Progenitor cell of endocrine pancreas (in vitro differentiated cells): ENCODE measurements around the gene RBM25. TPM values are rescaled to one million over a fixed set of nuclear protein-coding genes. Genes with fewer than 3 reads are reported as not detected.

Experiments
- DNase-seq: peaks from one replicate; pipeline ENCODE4 v3.0.0; 2021; ENCODE audit warnings: low spot score; ENCODE audit not compliant: unreplicated experiment
- H3K27ac Mint-ChIP-seq: 2 replicates; pipeline ENCODE4 v1.8.0; 2021; ENCODE audit warnings: mild to moderate bottlenecking, moderate library complexity, mixed read lengths
- H3K27me3 Mint-ChIP-seq: 2 replicates; pipeline ENCODE4 v1.8.0; 2021; ENCODE audit warnings: mixed read lengths
- H3K36me3 Mint-ChIP-seq: 2 replicates; pipeline ENCODE4 v1.8.0; 2022; ENCODE audit warnings: mixed read lengths; ENCODE audit not compliant: insufficient read depth
- H3K4me1 Mint-ChIP-seq: 2 replicates; pipeline ENCODE4 v1.8.0; 2021; ENCODE audit warnings: low read depth, mixed read lengths
- H3K4me3 Mint-ChIP-seq: 2 replicates; pipeline ENCODE4 v1.8.0; 2021; ENCODE audit warnings: low read depth, mild to moderate bottlenecking, moderate library complexity, mixed read lengths
- H3K9me3 Mint-ChIP-seq: 2 replicates; pipeline ENCODE4 v1.8.0; 2021; ENCODE audit warnings: low read depth, mixed read lengths
- total RNA-seq: library from RNA; stranded (reverse); gene quantifications from 2 replicates; pipeline ENCODE4 v1.2.1, GENCODE V29; 2021
- TF ChIP-seq, protein P1 (sequence below): fragments of 200-600 bp; sonication (generic); IDR thresholded peaks from one replicate; pipeline ENCODE4 v1.5.0; 2021; ENCODE audit warnings: antibody characterized with exemption, mild to moderate bottlenecking; ENCODE audit not compliant: unreplicated experiment

The RBM25 gene
- total RNA-seq, 1 donor from 2014 or later: 133 TPM

DNA sequence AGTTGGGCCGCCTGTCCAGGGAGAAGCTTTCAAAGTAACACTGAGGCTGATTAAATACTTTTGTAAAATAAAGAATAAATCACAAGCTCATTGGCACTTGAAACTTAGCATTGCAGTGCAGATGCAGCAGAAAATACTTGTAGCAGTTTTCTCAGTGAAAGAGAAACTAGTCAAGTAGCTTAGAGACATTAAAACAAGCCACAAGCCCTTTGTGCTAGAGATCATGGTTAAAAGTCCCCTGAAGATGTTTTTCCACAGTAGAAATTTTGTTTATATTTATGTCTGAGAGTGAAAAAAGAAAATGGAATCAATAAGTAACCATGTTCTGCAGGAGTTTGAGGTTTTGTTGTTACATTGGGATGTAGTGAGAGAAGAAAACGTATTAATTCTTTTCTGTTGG is 83.9 kb downstream of the RBM25 start:
- H3K4me3 Mint-ChIP-seq: no peak overlapping the region
- TF ChIP-seq, protein P1, sequence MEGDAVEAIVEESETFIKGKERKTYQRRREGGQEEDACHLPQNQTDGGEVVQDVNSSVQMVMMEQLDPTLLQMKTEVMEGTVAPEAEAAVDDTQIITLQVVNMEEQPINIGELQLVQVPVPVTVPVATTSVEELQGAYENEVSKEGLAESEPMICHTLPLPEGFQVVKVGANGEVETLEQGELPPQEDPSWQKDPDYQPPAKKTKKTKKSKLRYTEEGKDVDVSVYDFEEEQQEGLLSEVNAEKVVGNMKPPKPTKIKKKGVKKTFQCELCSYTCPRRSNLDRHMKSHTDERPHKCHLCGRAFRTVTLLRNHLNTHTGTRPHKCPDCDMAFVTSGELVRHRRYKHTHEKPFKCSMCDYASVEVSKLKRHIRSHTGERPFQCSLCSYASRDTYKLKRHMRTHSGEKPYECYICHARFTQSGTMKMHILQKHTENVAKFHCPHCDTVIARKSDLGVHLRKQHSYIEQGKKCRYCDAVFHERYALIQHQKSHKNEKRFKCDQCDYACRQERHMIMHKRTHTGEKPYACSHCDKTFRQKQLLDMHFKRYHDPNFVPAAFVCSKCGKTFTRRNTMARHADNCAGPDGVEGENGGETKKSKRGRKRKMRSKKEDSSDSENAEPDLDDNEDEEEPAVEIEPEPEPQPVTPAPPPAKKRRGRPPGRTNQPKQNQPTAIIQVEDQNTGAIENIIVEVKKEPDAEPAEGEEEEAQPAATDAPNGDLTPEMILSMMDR: no peak
- no peaks in the 10 kb centered on the region for H3K27me3 Mint-ChIP-seq
- peaks cover 22% of the 10 kb centered on the region for H3K4me1 Mint-ChIP-seq
- H3K36me3 Mint-ChIP-seq: peaks cover 5% of the 10 kb centered on the region
- DNase-seq: no peak
- H3K9me3 Mint-ChIP-seq: no peaks in the 10 kb centered on the region
- peak overlapping the region; percentile 92 for H3K27ac Mint-ChIP-seq

DNA sequence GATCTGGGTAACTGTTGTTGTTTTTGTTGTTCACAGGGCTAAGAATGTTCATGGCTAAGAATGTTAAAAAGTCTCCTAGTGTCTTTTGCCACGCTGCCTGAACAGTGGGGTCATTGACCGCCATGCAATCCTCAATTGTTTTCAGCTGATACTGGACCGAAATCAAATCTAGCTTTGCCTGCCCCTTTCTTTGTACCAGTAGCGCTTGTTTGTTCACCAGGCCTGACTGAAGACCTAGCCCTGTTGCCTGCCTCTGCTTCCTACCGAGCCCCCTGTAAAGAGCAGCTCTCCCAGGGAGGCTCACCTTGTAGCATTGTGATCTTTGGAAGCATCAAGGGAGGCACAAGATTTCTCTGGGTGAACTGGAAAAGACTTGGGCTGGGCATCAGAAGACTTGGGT is 84.7 kb downstream of the RBM25 start:
- H3K27me3 Mint-ChIP-seq: no peaks in the 10 kb centered on the region
- H3K36me3 Mint-ChIP-seq: peaks cover 1% of the 10 kb centered on the region
- H3K9me3 Mint-ChIP-seq: no peaks in the 10 kb centered on the region
- no peak overlapping the region for H3K4me3 Mint-ChIP-seq
- TF ChIP-seq, protein P1: no peak
- H3K4me1 Mint-ChIP-seq: peaks cover 19% of the 10 kb centered on the region
- peak overlapping the region; percentile 92 for H3K27ac Mint-ChIP-seq
- DNase-seq: no peak

- DNase-seq: no peak
- H3K4me1 Mint-ChIP-seq: peaks cover 19% of the 10 kb centered on the region
- TF ChIP-seq, protein P1: no peak
- peak overlapping the region; percentile 92 for H3K27ac Mint-ChIP-seq
- H3K9me3 Mint-ChIP-seq: no peaks in the 10 kb centered on the region
- no peaks in the 10 kb centered on the region for H3K27me3 Mint-ChIP-seq
- H3K36me3 Mint-ChIP-seq: peaks cover 1% of the 10 kb centered on the region
- no peak overlapping the region for H3K4me3 Mint-ChIP-seq
Measured at GRCh38 chr14:73143617-73144016, 85.3 kb downstream of the RBM25 start.

DNA sequence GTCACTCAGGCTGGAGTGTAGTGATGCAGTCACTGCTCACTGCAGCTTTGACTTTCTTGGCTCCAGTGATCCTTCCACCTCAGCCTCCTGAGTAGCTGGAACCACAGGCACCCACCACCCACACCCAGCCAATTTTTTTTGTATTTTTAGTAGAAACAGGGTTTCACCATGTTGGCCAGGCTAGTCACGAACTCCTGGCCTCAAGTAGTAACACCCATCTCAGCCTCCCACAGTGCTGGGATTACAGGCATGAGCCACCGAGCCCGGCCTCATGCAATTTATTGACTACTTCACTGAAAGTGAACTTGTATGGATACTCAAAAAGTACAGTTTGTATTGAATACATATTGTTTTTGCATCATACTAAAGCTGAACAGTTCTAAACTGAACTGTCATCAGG is 87.0 kb downstream of the RBM25 start:
- H3K36me3 Mint-ChIP-seq: peaks cover 5% of the 10 kb centered on the region
- no peak overlapping the region for H3K4me3 Mint-ChIP-seq
- H3K4me1 Mint-ChIP-seq: peaks cover 19% of the 10 kb centered on the region
- no peaks in the 10 kb centered on the region for H3K27me3 Mint-ChIP-seq
- TF ChIP-seq, protein P1: no peak
- H3K27ac Mint-ChIP-seq: no peak overlapping the region
- DNase-seq: no peak
- no peaks in the 10 kb centered on the region for H3K9me3 Mint-ChIP-seq

DNA sequence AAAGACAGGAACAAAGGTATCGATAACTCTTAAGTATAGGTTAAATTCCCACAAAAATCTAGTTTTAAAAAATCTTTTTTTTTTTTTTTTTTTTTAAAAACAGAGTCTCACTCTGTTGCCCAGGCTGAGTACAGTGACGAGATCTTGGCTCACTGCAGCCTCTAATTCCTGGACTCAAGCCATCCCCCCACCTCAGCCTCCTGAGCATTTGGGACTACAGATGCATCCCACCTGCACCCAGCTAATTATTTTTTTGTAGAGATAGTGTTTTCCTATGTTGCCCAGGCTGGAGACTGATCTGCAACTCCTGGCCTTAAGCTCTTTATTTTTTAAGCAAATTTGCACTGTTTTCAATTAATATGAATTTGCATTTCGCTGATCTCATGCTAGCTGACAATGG is 87.8 kb downstream of the RBM25 start:
- DNase-seq: no peak
- Mint-ChIP-seq H3K27me3 (no peaks in the 10 kb centered on the region), H3K4me3 (no peak overlapping the region), H3K9me3 (no peaks in the 10 kb centered on the region), H3K27ac (no peak overlapping the region), H3K36me3 (peaks cover 4% of the 10 kb centered on the region), H3K4me1 (peaks cover 17% of the 10 kb centered on the region)
- TF ChIP-seq, protein P1: no peak
